Testis (tissue), 3 donors: ENCODE measurements around the gene HERPUD2. TPM values are rescaled to one million over a fixed set of nuclear protein-coding genes. Genes with fewer than 3 reads are reported as not detected.

ENCODE experiments used
- DNase-seq: peaks from one replicate; pipeline ENCODE4 v3.0.0-alpha.2; 2019
- H3K27ac ChIP-seq, 2 donors: fragments of 200-600 bp; sonication (generic); one replicate each; pipeline ENCODE4 v1.5.1; 2019
- H3K27me3 ChIP-seq: fragments of 200-600 bp; sonication (generic); one replicate; pipeline ENCODE4 v1.5.1; 2019
- H3K36me3 ChIP-seq: fragments of 200-600 bp; sonication (generic); one replicate; pipeline ENCODE4 v1.5.1; 2017; ENCODE audit warnings: low read depth; ENCODE audit errors: missing control alignments
- H3K4me1 ChIP-seq: fragments of 200-600 bp; sonication (generic); one replicate; pipeline ENCODE4 v1.5.1; 2019
- H3K4me3 ChIP-seq, 2 donors: fragments of 200-600 bp; sonication (generic); one replicate each; pipeline ENCODE4 v1.5.1; 2017 to 2019
- H3K9me3 ChIP-seq: fragments of 200-600 bp; sonication (generic); one replicate; pipeline ENCODE4 v1.5.1; 2017
- POLR2A ChIP-seq: fragments of 450-650 bp; IDR thresholded peaks from one replicate; pipeline ENCODE4 v1.6.1; 2017; ENCODE audit warnings: antibody characterized with exemption, mild to moderate bottlenecking, moderate library complexity
- WGBS, 2 donors: methylation state at CpG; one replicate each; pipeline ENCODE4 v1.1.5; 2018; 5-methylcytosine and 5-hydroxymethylcytosine counted together
- intact Hi-C: fragments of 100-400 bp; cut with DNase I; formaldehyde crosslinking; loops from one replicate; pipeline ENCODE4 v1.15.1; 2023; ENCODE audit warnings: low total_unique reads
- polyA plus RNA-seq: library from polyadenylated mRNA; stranded (reverse); fragments of 350-450 nt; fragmentation: Illumina TruSeq; extraction: RNeasy Lipid Tissue Mini Kit (QIAGEN cat#74804); gene quantifications from one replicate; pipeline ENCODE4 v1.2.3, GENCODE V29; 2014; ENCODE audit warnings: low read depth, low replicate concordance; ENCODE audit not compliant: insufficient read depth
- total RNA-seq, 2 donors: library from RNA; depleted of rRNA; stranded (reverse); fragments of >200 nt; gene quantifications; one replicate each; pipeline ENCODE4 v1.2.3, GENCODE V29; 2016
- TF ChIP-seq, protein P1 (sequence below), 3 experiments: fragments of 450-650 bp in 2 of 3; fragments of 200-600 bp in 1 of 3; sonication (generic) in 1 of 3; IDR thresholded peaks; one replicate each; pipeline ENCODE4 v1.5.1; 2016 to 2019; ENCODE audit warnings: antibody characterized with exemption in 3 of 3, mild to moderate bottlenecking in 2 of 3, moderate library complexity in 1 of 3

HERPUD2 gene
- total and polyA plus RNA-seq, 3 donors from 2014 or later: 51.7 to 78.4 (median 63.5) TPM

DNA sequence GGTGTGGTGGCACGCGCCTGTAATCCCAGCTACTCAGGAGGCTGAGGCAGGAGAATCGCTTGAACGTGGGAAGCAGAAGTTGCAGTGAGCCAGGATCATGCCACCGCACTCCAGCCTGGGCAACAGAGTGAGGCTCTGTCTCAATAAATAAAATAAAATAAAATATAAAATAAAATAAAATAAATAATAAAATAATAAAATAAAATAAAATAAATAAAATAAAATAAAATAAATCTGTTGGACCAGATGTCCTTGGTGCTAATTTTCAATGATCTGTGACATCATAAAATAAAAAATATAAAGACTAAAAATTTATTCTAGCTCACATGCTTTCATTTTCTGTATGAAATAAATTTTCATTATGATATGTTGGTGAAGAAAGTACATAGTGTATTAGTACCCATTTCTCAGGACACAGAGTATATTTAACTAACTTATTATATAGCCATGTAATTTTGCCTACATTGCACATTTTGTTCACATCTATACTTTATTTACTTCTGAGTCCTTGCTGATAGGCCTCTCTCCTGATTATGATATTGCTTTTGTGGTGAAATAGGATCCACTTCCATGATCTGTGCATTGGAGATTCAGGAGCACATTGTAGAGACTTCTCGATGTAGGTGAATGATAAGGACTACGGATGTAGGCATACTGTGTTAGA lies 17.8 kb upstream of the HERPUD2 start:
- Histone ChIP-seq H3K36me3 (no peaks in the 10 kb centered on the region), H3K9me3 (no peaks in the 10 kb centered on the region), H3K4me1 (no peaks in the 10 kb centered on the region), H3K27ac (no peak overlapping the region), H3K27me3 (no peaks in the 10 kb centered on the region), H3K4me3 (no peak overlapping the region)
- intact Hi-C loops: no loop called here
- DNase-seq: no peak
- TF ChIP-seq POLR2A: no peak
- TF ChIP-seq, protein P1, sequence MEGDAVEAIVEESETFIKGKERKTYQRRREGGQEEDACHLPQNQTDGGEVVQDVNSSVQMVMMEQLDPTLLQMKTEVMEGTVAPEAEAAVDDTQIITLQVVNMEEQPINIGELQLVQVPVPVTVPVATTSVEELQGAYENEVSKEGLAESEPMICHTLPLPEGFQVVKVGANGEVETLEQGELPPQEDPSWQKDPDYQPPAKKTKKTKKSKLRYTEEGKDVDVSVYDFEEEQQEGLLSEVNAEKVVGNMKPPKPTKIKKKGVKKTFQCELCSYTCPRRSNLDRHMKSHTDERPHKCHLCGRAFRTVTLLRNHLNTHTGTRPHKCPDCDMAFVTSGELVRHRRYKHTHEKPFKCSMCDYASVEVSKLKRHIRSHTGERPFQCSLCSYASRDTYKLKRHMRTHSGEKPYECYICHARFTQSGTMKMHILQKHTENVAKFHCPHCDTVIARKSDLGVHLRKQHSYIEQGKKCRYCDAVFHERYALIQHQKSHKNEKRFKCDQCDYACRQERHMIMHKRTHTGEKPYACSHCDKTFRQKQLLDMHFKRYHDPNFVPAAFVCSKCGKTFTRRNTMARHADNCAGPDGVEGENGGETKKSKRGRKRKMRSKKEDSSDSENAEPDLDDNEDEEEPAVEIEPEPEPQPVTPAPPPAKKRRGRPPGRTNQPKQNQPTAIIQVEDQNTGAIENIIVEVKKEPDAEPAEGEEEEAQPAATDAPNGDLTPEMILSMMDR (IDR thresholded peaks at IDR 0.05): no peak
- WGBS, 2 donors: 93 to 97% methylated on average over 7 of the region's 7 CpGs

DNA sequence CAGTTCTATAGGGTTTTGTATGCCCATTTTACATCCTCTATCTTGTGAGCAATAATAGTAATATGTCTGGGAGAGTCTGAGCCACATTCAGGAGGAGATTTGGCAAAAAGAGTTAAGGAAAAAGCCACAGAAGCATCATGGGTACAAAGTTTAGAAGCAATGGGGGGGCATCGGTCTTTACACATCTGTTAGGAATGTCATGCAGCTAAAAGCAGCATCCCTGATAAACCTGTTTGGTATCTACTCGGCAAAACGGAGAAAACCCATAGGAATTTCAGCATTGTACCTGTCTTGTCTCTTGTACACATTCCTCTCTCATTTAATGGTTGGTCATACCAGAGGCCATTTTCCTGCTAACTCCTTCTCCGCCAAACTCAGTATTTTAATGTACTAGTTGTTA lies 12.5 kb upstream of the HERPUD2 start:
- Histone ChIP-seq H3K4me3 (no peak overlapping the region), H3K4me1 (peaks cover 6% of the 10 kb centered on the region), H3K27me3 (no peaks in the 10 kb centered on the region), H3K9me3 (no peaks in the 10 kb centered on the region), H3K36me3 (no peaks in the 10 kb centered on the region), H3K27ac (no peak overlapping the region)
- intact Hi-C loops: loop anchor here (5.0 kb wide), 1 partner anchor 200 kb away; no protein-coding TSS in a partner anchor
- DNase-seq: no peak
- TF ChIP-seq, protein P1 (IDR thresholded peaks at IDR 0.05): no peak
- TF ChIP-seq POLR2A: no peak
- WGBS, 2 donors: 68% methylated on average over 4 of the region's 4 CpGs

DNA sequence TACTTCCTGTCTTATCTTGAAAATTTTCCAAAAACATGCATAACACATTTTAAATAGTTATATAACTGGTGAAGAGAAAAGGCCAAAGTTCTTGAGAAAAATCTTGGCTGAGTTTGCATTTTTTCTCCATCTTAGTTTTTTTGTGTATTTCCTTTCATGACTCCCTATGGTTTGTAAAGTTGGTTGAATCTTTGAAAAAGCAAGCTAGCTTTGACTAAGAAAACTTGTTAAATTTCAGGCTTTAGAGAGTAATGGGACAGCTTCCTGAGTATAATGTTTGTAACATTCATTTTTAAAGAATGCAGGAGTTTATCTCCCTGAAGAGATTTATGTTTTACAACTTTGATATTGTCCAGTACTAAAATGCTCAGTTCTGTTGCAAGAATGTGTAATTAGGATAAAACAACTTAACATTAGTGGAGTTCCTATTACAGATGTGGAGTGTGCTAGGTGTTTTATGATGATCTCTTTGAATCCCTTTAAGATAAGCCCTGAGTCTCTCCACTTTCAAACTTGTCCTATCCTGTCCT lies 11.1 kb upstream of the HERPUD2 start:
- no peaks in the 10 kb centered on the region for H3K9me3 ChIP-seq
- no peaks in the 10 kb centered on the region for H3K36me3 ChIP-seq
- H3K4me3 ChIP-seq: no peak overlapping the region
- TF ChIP-seq, protein P1 (IDR thresholded peaks at IDR 0.05): no peak
- intact Hi-C loops: loop anchor here (5.0 kb wide), 1 partner anchor 201 kb away; no protein-coding TSS in a partner anchor
- H3K27ac ChIP-seq: no peak overlapping the region
- no peak for DNase-seq
- H3K27me3 ChIP-seq: no peaks in the 10 kb centered on the region
- H3K4me1 ChIP-seq: peaks cover 6% of the 10 kb centered on the region

- H3K4me1 ChIP-seq: peaks cover 6% of the 10 kb centered on the region
- no peak for TF ChIP-seq POLR2A
- TF ChIP-seq, protein P1 (IDR thresholded peaks at IDR 0.05): no peak
- peak; percentile 51 for DNase-seq
- H3K4me3 ChIP-seq: no peak overlapping the region
- H3K27ac ChIP-seq: no peak overlapping the region
- no peaks in the 10 kb centered on the region for H3K27me3 ChIP-seq
- WGBS, 2 donors: 62 to 71% methylated on average over 1 of the region's 1 CpG
- H3K9me3 ChIP-seq: no peaks in the 10 kb centered on the region
- intact Hi-C loops: no loop called here
- H3K36me3 ChIP-seq: no peaks in the 10 kb centered on the region
Measured at GRCh38 chr7:35704261-35704660, 9.3 kb upstream of the HERPUD2 start.

GRCh38 chr7:35702541-35702940 lies 7.6 kb upstream of the HERPUD2 start:
- Histone ChIP-seq H3K9me3 (no peaks in the 10 kb centered on the region), H3K27me3 (no peaks in the 10 kb centered on the region), H3K36me3 (no peaks in the 10 kb centered on the region), H3K27ac (no peak overlapping the region), H3K4me1 (peaks cover 6% of the 10 kb centered on the region), H3K4me3 (no peak overlapping the region)
- TF ChIP-seq, protein P1 (IDR thresholded peaks at IDR 0.05): no peak
- TF ChIP-seq POLR2A: no peak
- 83 to 94% methylated on average over 3 to 4 of the region's 4 CpGs for WGBS, 2 donors
- intact Hi-C loops: no loop called here
- DNase-seq: no peak
